Gastroesophageal sphincter (tissue), 3 donors: ENCODE measurements around the gene KCTD12.

Experiments
- CTCF ChIP-seq, 4 experiments: fragments of 200-600 bp in 2 of 4; fragments of 450-650 bp in 2 of 4; sonication (generic) in 1 of 4; IDR thresholded peaks; one replicate each; pipeline ENCODE4 v1.5.1; 2017 to 2019; ENCODE audit warnings: antibody characterized with exemption in 4 of 4, mild to moderate bottlenecking in 2 of 4, moderate library complexity in 2 of 4
- EP300 ChIP-seq: sonication (generic); formaldehyde crosslinking; IDR thresholded peaks from one replicate; pipeline ENCODE4 v1.6.1; 2017; ENCODE audit warnings: antibody characterized with exemption, mild to moderate bottlenecking
- POLR2A ChIP-seq, 2 donors: fragments of 450-650 bp; IDR thresholded peaks; one replicate each; pipeline ENCODE4 v1.6.1; 2017; ENCODE audit warnings: antibody characterized with exemption in 2 of 2, mild to moderate bottlenecking in 2 of 2, moderate library complexity in 1 of 2
- POLR2AphosphoS5 ChIP-seq: sonication (generic); formaldehyde crosslinking; IDR thresholded peaks from one replicate; pipeline ENCODE4 v1.6.1; 2017; ENCODE audit warnings: antibody characterized with exemption

GRCh38 chr13:76889254-76889653 is 3.0 kb upstream of the KCTD12 start:
- TF ChIP-seq POLR2A (IDR thresholded peaks at IDR 0.05): no peak
- no peak for TF ChIP-seq POLR2AphosphoS5
- TF ChIP-seq CTCF (IDR thresholded peaks at IDR 0.05): no peak
- no peak for TF ChIP-seq EP300
